HG02763 (cell line): ENCODE data around the gene GAA.
A peak's percentile ranks its signal among the peaks of the same experiment; 100 is the strongest.
"Not testable (repeated sequence)": the region's sequence is repeated elsewhere in the genome, so short reads cannot be mapped to it uniquely, and the experiment has no call there.

ENCODE experiments used
- ATAC-seq: cut with Tn5 transposase; IDR thresholded peaks from one replicate; pipeline ENCODE4 v1.9.1; 2021; ENCODE audit warnings: mild to moderate bottlenecking, moderate library complexity; ENCODE audit not compliant: unreplicated experiment

GAA gene

GRCh38 chr17:80141463-80142165 lies 40.2 kb downstream of the GAA start:
- ATAC-seq: no peak

GRCh38 chr17:80142929-80143328 lies 41.5 kb downstream of the GAA start:
- ATAC-seq: no peak

- no peak for ATAC-seq
Measured at GRCh38 chr17:80145076-80146075, 44.0 kb downstream of the GAA start.

GRCh38 chr17:80146121-80147034 lies 45.0 kb downstream of the GAA start:
- peak; percentile 22 for ATAC-seq

GRCh38 chr17:80147035-80147822 lies 45.8 kb downstream of the GAA start, which contains the start of gene EIF4A3:
EIF4A3 (minus strand) TSS chr17:80147128; CDS start chr17:80146961, 167 bp downstream.
- ATAC-seq: peak; percentile 86

GRCh38 chr17:80151333-80151732 lies 50.0 kb downstream of the GAA start:
- ATAC-seq: no peak

- no peak for ATAC-seq
Measured at GRCh38 chr17:80152081-80152702, 50.8 kb downstream of the GAA start.

GRCh38 chr17:80153004-80153403 lies 51.6 kb downstream of the GAA start:
- peak; percentile 64 for ATAC-seq

GRCh38 chr17:80154166-80154565 lies 52.8 kb downstream of the GAA start:
- ATAC-seq: no peak

- not testable (repeated sequence) for ATAC-seq
Measured at GRCh38 chr17:80155600-80155999, 54.2 kb downstream of the GAA start.

GRCh38 chr17:80158846-80159245 lies 57.5 kb downstream of the GAA start:
- no peak for ATAC-seq

GRCh38 chr17:80160536-80160935 lies 59.2 kb downstream of the GAA start:
- no peak for ATAC-seq

GRCh38 chr17:80163336-80163735 lies 62.0 kb downstream of the GAA start:
- no peak for ATAC-seq

GRCh38 chr17:80164185-80164584 lies 62.8 kb downstream of the GAA start:
- ATAC-seq: no peak

GRCh38 chr17:80166446-80166845 lies 65.1 kb downstream of the GAA start:
- no peak for ATAC-seq

- no peak for ATAC-seq
Measured at GRCh38 chr17:80168371-80168770, 67.0 kb downstream of the GAA start.

- ATAC-seq: no peak
Measured at GRCh38 chr17:80169107-80169506, 67.7 kb downstream of the GAA start.
